Stimulated activated CD8-positive, alpha-beta memory T cell treated with anti-CD3 and anti-CD28 coated beads, Interleukin-12 subunit alpha, Interleukin-12 subunit beta, amount 100 ng/mL, for 4 hours (primary cell): Measurements from ENCODE around the gene MED12L.
"Not testable (repeated sequence)": the region's sequence is repeated elsewhere in the genome, so short reads cannot be mapped to it uniquely, and the experiment has no call there.

Experiments used
- DNase-seq: peaks from one replicate; pipeline ENCODE4 v3.0.0-alpha.2; 2020; ENCODE audit warnings: low read depth

MED12L gene

DNA sequence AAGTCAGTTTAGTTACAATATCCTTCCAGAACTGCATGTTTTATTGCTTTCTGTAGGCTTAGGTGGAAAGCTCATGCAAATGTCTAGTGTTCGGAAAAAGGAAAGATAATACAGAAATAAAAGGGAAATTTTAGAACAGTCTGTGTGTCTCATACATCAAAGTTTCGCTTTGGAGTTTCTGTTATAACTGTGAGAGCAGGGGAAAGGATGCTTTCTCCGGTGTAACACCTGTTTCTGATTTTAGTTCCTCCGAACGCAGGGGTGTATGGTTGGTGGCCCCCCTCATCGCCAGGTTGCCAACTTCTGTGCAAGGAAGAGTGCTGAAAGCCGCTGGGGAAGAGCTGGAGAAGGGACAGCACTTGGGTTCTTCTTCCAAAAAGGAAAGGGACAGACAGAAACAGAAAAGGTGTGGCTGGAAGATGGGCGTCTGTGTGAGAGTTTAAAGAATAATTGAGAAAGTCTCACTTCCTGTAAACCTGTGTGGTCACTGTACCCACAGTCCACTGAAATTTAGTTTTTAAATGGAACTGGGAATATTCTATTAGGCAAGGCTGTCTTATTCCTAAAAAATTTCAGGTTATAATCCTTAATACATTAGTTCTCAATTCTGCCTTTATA is 292.4 kb downstream of the MED12L start:
- DNase-seq, result no peak

DNA sequence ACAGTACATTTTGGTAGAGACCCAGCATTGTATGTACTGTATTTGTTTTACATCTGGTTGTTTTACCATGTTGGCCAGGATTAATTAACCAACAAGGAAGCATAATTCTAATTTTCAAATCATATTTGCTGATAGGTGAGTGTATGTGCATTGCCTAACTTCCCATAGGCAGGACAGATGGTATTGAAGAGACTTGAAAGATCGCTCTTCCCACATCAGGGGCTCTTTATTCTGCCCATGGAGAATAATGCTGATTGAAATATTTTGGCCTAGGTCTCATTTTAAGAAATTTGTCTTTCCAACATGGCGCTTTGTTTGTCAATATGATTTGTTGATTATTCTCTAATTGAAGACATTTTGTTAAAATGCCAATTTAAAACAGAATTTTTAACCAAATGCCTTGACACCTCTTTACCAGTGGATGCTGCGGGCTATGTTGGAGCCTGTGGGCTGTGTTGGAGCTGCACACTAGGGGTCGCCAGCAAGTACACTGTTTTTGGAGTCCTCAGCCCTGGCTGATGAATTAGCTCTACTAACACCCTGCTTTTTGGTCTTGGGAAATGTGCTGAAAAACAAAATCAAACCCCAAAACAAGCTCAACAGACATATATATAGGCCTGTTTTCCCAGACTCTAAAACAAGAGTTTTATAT is 293.7 kb downstream of the MED12L start:
- DNase-seq, result no peak

DNA sequence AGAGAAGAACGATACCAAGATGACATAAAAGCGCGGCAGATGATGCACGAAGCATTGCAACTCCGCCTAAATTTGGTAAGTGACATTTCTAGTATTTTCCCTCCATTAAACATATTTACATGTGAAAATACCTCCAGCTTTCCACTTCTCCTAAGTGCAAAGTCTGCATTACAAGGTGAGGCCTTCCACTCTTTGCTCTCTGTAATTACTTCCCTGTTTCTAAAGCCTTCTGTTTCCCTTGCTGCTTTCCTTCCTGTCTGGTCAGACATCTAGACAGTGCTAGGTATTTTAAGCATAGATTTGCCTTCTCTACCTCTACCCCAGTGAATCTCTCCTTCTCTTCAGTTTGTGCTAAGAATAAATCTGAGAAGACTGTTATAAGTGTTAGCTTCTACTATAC is 297.2 kb downstream of the MED12L start:
- DNase-seq, result no peak

GRCh38 chr3:151383111-151383510 is 297.6 kb downstream of the MED12L start:
- DNase-seq, result no peak

DNA sequence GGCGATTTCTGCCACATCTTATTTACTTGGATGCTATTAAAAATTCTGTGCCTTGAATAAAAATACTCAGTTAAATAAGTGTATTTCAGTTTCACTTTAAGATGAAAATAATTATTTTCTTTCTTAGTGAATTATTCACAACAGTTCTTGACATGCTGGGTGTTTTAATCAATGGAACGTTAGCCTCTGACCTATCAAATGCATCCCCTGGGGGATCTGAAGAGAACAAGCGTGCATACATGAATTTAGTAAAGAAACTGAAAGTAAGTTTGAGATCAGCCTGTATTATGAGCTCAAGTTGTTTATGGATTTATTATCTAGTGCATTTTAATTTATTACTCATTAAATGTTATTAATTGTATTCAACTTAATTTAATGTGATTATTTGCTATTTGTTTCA is 298.5 kb downstream of the MED12L start:
- DNase-seq, result no peak

- no peak for DNase-seq
These were observed 299.3 kb downstream of the MED12L start, which contains the start of gene P2RY12 for GRCh38 chr3:151384741-151385174. TSS of gene P2RY12 (minus strand) at chr3:151384753. CDS start at chr3:151338845, 45,908 bp downstream.

GRCh38 chr3:151386056-151386455 is 300.6 kb downstream of the MED12L start:
- DNase-seq, result no peak

- DNase-seq, result no peak
These were observed 302.0 kb downstream of the MED12L start for GRCh38 chr3:151387432-151387831.

DNA sequence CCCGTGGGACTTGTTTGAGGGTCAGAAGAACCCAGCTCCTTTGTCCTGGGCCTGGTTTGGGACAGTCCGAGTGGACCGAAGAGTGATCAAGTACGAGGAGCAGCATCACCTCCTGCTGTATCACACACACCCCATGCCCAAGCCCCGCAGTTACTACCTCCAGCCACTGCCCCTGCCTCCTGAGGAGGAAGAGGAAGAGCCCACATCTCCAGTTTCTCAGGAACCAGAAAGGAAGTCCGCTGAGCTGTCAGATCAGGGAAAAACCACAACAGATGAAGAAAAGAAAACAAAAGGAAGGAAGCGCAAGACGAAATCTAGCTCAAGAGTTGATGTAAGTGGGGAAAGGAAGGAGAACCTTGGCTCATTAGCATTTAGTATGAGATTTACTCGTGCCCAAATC is 302.4 kb downstream of the MED12L start:
- no peak for DNase-seq

DNA sequence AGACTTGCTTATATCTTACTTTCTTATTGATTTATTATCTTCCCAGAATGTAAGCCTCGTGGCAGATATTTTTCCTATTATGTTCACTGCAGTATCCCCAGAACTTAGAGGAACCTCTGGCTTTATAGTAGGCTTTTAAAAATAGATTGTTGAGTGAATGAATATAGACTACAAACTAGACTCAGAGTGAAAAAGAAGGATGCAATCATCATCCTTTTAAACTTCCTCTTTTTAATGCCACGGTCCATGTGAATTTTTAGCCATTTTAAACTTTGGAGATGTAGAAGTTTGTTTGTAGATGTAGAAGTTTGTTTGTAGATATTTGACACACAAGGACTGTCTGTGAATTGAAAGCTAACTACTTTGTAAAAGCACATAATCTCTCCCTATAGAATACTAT is 306.3 kb downstream of the MED12L start:
- no peak for DNase-seq

- not testable (repeated sequence) for DNase-seq
These were observed 306.7 kb downstream of the MED12L start for GRCh38 chr3:151392191-151392590.

GRCh38 chr3:151393146-151393830 is 307.8 kb downstream of the MED12L start:
- no peak for DNase-seq

- DNase-seq, result no peak
These were observed 308.5 kb downstream of the MED12L start for GRCh38 chr3:151393941-151394340.

- no peak for DNase-seq
These were observed 309.1 kb downstream of the MED12L start for GRCh38 chr3:151394611-151395010.

DNA sequence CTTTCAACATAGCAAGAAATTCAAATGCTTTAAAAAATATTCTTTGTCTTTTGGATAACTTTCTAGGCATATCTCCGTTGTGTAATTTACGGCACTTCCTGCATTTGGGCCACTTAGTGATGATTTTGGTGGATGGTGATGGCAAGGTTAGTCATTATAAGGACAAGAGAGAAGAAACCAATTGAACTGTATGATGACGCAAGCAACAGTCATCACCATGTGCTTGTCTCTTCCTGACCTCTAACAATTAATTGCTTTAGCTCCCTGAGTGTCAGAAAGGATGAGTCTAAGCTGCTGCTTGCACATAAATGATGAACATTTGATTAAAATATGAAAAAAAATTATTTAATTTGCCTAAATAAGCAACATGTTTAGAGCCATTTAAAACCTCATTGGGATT is 310.3 kb downstream of the MED12L start:
- no peak for DNase-seq

- DNase-seq, result no peak
These were observed 313.4 kb downstream of the MED12L start for GRCh38 chr3:151398895-151399294.

- DNase-seq, result no peak
These were observed 314.9 kb downstream of the MED12L start for GRCh38 chr3:151400341-151400740.

- no peak for DNase-seq
These were observed 316.9 kb downstream of the MED12L start for GRCh38 chr3:151402349-151402748.

DNA sequence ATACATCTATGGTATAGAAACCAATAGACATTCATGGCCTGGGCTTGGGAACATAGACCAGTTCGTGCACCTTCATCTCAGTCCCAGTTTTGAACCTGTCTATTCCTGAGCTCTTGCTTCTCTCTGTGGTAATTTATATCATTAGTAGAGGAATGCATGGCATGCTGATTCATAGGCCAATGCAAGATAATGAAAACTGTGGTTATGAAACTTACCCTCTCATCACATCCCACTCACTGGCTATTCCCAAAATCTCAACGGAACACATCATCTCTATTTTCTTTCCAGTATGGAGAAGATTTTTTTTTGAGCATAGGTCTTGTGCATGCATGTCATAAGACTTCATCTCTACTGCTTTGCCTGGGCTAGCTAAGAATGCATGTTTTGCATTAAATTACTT is 317.8 kb downstream of the MED12L start:
- no peak for DNase-seq

- no peak for DNase-seq
These were observed 318.9 kb downstream of the MED12L start for GRCh38 chr3:151404316-151404715.

- no peak for DNase-seq
These were observed 322.5 kb downstream of the MED12L start for GRCh38 chr3:151407928-151408327.

DNA sequence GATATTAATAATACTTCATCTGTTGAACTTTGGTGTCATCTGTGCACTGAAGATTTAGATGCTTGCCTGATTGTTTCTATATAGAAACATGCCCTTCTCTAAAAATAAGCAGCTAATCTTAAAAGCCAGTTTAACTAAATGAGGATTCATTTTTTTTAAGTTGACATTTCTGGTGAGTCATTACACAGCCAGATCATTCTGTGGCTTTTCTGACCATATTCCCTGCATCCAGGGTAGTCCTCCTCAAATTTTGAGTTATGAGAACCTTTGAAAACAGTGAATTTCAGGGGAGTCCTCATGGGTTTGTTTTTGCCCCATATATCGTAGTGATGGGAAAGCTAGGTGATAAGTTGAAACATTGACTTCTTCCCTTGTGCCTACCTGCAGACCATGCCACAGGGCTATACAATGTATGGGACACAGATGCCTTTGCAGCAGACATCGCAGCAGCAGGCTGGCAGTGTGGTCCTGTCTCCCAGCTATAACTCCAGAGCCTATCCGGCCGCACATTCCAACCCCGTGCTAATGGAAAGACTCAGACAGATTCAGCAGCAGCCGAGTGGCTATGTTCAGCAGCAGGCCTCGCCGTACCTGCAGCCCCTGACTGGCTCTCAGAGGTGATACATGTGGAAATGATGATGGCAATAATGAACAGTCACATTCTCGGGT is 325.6 kb downstream of the MED12L start:
- DNase-seq, result no peak

GRCh38 chr3:151412989-151413388 is 327.5 kb downstream of the MED12L start:
- no peak for DNase-seq
